ENCODE results near the gene CAPN15. TPM values are rescaled to one million over a fixed set of nuclear protein-coding genes. Genes with fewer than 3 reads are reported as not detected.
"Not testable (repeated sequence)": the region's sequence is repeated elsewhere in the genome, so short reads cannot be mapped to it uniquely, and the experiment has no call there.

CAPN15 gene
- 18.9 and 31.5 TPM in 2 replicates for total RNA-seq

DNA sequence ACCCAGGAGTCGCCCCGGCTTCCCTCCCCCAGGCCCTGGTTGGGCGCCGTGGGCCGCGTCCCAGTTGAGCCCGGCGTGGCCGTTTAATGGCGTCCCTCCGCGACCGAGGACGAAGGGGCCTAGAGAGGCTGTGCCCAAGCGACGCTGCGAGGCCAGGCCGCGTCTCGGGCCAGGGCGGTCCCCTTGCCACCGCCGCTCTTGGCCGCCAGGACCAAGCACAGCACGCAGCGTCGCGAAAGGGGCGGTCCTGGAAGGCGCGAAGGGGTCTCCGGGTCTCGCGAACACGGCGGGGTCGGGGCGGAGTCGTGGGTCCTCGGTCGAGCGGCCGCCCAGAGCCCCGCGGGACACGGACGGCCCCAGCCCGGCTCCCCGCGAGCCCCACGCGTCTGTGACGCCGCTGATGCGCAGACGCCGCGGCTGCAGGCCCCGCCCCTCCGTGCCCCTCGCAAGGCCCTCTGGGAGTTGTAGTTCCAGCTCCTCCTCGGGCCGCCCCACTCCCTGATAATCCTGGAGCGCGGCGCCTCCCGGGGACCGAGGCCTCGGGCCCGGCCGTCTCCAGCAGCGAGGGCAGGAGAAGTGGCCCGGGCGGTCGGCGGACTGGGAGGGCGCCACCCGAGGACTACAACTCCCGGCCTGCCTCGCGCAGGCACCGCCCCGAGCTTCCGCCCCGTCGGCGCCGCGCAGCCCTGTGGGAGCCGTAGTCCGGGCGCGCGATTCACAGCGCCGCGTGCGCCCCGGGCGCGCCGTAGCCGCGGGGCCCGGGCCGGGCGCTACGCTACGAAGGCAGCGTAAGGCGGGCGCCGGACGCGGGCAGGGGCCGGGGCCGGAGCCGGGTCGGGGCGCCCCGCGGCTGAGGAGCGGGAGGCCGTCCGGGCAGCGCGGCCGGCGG lies at the start of gene CAPN15:
CAPN15 (plus strand) TSS at position 698 of the 889 bp plus-strand sequence. CDS start 19,127 bp downstream, outside the sequence.
- peak; percentile 61 to 91 for DNase-seq (ENCODE audit: low read depth in 2 of 2)

DNA sequence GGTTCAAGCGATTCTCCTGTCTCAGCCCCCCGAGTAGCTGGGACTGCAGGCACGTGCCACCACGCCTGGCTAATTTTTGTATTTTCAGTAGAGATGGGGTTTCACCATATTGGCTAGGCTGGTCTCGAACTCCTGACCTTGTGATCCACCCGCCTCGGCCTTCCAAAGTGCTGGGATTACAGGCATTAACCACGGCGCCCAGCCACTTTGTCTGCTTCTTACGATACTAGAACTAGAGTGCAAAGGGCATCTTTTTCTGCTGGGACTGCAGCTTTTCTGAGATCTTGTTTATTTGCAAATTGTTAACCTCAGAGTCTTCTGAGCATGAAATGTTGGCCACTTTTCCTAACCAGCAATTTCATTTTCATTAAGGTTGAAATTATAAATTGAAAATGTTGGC lies 49.2 kb upstream of the CAPN15 start:
- not testable (repeated sequence) for DNase-seq (ENCODE audit: low read depth in 2 of 2)

DNA sequence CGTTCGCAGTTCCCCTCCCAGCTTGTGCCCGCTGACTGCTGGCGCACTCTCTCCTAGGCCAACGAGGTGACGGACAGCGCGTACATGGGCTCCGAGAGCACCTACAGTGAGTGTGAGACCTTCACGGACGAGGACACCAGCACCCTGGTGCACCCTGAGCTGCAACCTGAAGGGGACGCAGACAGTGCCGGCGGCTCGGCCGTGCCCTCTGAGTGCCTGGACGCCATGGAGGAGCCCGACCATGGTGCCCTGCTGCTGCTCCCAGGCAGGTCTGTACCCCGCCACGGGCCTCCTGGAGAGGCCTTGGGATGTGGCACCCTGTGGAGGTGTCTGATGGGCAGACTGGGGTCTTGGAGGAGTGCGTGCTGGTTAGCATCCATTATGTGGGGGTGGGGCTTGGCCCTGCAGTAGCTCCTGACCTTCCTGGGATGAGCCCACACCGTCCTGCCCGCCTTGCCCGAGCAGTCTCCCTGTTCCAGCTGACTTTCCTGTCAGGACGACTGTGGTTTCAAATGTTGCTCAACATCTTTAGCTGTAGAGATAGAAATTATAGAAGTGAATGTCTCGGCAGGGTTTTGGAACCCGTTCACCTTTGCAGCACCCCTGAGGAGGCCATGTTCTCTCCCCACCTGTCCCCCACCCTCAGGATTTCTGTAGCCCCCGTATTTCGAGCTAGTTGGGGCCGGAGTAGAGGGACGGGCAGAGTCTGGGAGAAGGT lies 44.9 kb upstream of the CAPN15 start:
- DNase-seq (ENCODE audit: low read depth in 2 of 2) = no peak

DNA sequence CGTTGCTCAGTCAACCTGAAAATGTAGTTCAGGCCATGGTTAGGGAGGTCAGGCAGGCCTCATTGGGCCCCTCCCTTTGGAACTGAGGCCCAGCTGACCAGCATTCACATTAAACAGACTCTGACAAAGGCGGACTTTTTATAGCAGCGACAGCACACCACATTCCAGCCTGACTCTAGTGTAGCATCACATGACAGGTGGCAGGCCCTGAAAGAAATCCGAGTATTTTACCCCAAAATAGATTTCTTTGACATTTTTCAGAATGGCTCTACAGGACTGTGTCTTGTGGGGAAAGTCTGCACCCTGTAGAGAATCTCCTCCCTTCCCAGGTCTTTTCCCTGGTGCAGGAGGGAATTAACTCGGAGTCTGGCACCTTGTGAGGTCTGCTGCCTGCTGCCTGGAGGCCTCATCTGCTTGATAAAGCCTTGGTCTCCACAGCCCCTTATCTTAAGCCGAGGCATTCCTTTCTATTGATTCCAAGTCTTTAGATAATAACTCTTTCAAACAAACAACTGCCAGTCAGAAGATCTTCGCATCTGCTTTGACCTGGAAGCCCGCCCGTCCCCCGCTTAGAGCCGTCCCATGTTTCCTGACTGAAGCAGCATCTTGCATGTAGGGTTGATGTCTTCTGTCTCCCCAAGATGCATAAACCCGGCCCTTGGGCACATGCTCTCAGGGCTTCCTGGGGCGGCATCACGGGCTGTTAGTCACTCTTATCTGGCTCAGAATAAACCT lies 44.0 kb upstream of the CAPN15 start:
- no peak for DNase-seq (ENCODE audit: low read depth in 2 of 2)

DNA sequence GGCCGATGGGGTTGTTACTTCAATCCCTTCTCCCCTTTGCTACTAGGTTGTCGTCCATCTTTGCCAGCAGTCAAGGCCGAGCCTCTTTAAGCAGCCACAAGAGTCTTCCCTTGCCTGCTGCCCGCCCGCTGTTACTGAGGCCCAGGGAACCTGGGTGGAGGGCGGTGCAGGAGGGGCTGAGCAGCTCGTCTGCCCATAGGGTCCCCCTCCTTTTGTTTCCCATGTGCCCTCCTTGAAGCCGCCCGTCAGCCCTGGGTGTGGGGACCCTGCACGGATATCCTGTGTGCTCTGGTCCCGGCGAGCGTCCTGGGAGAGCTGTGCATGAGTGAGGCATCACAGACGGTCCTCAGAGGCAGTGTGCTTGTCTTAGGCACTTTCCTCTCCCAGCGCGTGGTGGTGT lies 37.9 kb upstream of the CAPN15 start:
- DNase-seq (ENCODE audit: low read depth in 2 of 2) = no peak

DNA sequence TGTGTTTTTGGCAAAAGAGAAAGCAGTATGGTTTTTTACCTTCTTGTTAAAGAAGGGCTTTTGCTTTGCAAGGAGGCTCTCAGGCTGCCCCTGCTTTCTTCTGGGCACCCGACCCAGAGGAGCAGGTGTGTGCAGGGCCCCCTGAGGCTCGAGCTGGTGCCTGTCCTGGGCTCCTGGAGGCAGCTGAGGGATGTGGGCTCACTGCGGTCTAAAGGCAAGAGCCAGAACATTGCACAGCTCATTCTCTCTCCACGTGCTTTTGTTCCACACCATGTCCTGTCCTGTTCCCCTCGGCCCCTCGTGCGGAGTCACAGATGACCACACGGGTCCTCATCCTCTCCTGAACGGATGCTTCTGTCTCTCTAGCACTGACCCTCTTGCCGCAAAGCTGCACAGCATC lies 36.7 kb upstream of the CAPN15 start:
- DNase-seq (ENCODE audit: low read depth in 2 of 2) = no peak

DNA sequence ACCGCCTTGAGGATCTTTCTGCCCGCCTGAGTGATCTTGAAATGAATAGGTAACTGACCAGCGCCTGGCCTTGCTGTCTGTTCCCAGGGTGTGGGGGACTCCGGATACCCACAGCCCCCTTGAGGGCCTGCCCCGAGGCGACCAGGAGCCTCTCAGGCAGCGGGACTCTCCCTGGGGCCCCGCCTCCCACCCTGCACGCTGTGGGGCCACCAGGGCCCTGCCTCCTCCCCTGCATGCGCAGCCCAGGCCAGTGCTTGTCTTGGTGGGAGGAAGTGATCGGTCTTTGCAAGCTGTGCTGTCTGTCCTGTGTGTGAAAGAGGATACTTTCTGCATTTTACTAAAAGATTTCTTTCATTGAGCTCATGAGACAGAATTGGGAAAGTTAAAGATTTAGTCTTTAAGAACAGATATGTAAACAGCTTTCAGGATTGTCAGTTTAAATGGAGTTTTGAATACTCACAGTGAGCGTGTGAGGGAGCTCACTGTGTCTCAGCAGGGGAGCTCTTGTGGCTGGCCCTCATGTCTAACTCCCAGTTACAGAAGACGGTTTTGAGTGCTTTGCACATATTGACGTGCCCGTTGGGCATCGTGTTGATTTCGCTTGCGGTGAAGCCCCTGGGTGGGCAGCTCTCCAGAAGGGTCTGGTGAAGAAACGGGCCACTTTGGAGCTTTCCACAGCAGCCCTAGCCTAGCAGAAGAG lies 36.1 kb upstream of the CAPN15 start:
- no peak for DNase-seq (ENCODE audit: low read depth in 2 of 2)

DNA sequence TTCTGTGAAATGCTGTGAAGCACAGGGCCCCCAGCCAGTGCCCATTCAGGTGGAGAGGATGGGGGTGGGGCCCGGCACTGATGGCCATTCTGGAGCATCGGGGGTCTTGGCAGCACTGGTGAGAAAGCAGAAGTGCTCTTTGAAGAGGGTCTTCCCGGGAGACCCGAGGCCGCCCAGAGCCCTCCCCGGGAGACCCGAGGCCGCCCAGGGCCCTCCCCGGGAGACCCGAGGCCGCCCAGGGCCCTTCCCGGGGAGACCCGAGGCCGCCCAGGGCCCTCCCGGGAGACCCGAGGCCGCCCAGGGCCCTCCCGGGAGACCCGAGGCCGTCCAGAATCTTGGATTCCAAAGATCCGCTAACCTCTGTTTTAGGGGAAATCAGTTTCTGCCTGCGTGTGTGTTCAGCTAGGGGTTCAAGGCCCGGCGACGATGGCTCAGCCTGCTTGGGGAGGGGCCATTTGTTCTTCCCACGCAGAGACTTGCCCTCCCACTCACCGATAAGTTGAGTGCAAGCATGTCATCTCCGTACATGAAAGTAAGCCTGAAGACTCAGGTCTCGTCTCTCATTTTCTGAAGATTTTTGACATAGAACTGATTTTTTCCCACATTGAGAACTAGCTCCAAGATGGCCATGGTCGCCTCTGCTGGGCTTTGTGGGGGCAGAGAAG lies 35.2 kb upstream of the CAPN15 start:
- no peak for DNase-seq (ENCODE audit: low read depth in 2 of 2)

DNA sequence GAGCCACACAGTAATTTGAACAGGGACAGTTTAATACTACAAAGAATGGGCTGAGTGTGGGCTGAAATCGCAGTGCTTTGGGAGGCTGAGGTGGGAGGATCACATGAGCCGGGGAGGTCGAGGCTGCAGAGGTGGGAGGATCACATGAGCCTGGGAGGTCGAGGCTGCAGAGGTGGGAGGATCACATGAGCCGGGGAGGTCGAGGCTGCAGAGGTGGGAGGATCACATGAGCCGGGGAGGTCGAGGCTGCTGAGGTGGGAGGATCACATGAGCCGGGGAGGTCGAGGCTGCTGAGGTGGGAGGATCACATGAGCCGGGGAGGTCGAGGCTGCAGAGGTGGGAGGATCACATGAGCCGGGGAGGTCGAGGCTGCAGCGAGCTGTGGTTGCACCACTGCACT lies 32.8 kb upstream of the CAPN15 start:
- DNase-seq (ENCODE audit: low read depth in 2 of 2) = not testable (repeated sequence)

DNA sequence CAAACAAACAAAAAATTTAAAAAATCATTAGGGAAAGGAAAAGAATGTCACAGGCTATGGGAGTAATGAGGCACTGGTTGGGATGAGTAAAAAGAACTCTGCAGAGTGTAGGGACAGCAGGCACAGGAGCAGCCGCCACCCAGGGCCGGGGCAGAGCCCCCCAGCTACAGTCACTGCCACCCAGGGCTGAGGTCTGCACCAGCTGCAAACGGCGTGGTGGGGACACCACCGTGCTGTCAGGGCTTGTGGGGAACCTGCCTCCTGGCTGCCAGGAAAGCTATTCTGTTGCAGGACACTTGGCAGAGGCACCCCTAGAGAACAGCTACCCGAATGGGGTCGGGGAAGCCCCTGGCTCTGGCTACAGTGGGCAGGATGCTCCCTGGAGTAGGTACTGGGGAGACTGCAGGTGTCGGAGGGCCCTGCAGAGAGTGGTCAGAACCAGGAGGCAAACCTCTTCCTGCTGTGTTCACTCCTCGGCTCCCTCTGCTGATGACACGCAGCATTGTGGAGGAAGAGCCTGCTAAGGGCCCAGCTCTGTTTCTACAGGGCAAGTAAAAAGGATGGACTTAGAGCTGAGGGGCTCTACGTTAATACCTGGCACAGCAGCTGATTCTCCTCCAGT lies 32.3 kb upstream of the CAPN15 start:
- peak; percentile 20 to 44 for DNase-seq (ENCODE audit: low read depth in 2 of 2)

DNA sequence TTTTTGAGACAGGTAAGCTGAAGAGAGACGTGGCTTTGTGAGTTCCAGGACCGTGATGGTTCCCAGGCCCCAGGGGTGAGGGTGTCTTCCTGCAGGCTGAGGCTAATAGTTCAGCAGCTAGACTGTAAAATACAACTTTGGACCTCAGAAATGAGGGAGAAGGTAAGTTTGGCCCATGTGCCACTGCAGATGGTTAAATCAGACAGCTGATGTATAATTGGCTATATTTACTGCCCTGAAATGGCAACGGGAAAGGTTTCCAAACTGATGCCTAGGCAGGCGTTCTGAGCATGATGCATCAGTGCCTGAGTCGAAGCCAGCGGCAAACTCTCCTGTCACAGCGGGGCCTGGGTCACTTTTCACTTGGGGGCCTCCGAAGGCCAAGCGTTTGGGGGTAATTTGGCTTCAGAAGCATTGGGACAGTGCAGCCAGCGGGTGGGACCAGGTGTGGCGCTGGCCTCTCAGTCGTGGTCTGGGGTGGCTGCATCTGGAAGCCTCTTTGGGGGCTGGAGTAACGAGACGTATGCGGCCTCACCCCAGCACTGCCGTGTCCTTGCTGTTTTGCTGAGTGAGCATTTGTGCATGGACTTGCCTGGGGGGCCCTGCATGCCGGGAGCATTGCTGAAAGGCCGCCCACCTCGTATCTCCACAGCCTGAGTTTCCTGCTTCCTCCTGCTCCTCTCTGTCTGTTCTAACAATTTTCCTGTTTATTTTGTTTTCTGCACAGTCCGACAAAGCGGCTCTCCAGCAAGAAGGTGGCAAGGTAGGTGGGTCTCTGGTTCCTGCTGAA lies 31.2 kb upstream of the CAPN15 start:
- peak; percentile 34 to 50 for DNase-seq (ENCODE audit: low read depth in 2 of 2)

DNA sequence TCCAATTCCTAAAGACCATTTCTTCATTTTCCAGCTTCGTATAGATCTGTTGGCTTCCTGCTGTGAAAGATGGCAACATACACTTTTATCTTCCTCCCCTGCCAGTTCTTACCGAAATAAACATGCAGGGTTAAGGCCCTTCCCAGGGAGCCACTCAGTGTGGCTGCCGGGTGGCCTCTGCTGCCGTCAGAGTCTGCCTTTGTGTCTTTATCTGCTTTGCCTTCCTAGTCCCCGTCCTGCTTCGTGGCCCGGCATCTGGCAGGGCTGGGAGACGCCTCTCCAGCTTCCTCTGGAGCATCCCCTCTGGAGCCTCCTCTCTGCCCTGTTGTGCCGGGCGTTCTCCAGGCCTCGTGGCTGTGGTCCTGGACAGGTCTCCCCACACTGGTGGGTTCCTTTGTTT lies 30.3 kb upstream of the CAPN15 start:
- DNase-seq (ENCODE audit: low read depth in 2 of 2) = no peak

DNA sequence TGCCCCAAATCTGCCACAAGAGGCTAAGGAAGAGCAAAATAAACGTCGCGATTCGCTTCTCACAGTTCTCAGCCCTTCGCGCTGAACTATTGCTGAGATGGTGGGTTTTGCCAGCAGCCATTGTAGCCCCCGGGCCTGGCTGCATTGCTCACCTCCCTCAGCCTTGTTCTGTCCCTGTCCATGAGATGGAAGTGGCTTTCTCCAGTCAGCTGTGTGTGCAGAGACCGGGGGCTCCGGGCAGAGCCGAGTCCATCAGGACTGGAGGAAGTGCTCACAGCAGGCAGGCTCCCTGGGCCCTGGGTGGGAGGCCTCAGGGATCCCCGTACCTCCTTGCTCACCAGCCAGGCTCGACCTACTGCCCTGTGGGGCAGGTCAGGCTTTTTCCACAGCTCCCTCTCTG lies 27.6 kb upstream of the CAPN15 start:
- DNase-seq (ENCODE audit: low read depth in 2 of 2) = no peak

DNA sequence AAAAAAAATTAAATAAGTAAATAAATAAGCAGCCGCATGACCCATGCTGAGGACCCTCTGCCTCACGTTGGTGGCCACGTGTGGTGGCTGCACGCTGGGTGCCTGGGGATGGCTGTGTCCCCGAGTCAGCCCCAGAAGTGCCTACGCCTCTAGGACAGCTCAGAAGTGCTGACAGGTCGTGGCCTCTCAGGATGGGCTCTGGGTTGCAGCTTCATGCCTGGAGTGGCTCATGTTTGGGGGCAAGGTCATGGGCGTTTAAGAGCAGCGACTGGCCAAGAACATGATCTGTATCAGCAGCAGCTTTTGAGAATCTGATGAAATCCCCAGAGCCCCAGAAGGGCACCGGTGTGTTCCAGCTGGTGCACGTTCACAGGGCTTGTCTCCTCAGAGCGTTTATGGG lies 26.8 kb upstream of the CAPN15 start:
- DNase-seq (ENCODE audit: low read depth in 2 of 2) = no peak

DNA sequence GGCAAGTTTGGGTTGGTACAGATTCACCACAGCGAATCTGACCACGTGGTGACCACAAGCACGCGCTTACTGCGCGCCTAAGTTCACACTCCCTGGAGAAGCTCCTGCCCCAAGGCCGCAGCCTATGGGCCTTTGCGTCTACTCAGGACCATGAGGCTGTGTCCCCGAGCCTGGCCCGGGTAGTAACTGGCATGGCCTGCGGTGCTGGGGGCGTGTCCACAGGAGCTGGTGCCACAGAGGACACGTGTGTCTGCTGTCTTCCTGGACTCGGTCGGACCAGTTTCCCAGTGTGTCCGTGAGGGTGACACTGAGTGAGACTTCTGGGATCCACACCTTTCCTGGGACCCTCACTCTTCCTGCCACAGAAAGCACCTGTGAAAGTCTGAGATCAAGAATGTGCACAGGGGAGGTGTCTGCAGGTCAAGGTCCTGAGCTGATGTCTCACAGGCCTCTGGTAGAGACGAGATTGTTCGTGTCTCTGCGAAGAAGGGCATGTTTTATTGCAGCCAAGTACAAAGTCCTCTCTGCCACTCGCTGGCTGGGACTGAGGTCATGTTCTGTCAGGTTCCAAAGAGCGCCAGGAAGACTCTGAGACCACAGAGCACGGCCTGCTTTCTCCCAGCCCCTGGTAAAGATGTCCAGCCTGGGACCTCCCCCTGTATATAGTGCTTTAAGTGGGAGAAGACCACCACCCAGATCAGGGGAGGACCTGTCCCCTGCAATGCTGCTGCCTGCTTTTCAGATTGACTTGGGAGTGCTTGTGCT lies 25.2 kb upstream of the CAPN15 start:
- DNase-seq (ENCODE audit: low read depth in 2 of 2) = no peak

DNA sequence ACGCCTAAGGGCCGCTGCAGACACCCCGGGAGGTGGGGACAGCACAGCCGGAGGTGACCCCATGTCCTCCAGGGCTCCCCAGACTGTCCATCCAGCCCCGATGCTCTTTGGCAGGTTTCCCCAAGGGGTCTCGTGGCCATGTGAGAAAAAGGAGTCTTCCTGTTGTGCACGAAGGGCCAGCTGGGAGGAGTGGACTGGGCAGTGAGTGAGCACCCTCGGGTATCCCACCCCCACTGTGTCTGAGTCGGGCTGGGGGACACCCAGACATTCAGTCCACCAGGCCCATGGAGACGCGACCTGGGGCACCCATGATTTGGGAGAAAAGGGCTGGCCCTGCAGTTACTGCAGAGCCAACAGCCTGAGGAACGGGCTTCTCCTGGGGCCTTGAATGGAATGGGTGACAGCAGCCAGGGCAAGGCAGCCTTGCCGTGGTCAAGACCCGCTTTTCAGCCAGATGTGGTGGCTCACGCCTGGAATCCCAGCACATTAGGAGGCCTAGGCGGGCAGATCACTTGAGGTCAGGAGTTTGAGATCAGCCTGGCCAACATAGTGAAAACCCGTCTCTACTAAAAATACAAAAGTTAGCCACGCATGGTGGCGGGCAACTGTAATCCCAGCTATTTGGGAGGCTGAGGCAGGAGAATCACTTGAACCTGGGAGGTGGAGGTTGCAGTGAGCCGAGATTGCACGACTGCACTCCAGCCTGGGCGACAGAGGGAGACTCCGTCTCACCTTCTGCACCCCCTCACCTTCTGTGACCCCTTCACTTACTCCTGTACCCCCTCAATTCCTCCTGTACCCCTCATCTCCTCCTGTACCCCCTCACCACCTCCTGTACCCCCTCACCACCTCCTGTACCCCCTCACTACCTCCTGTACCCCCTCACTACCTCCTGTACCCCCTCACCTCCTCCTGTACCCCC lies 24.1 kb upstream of the CAPN15 start:
- no peak for DNase-seq (ENCODE audit: low read depth in 2 of 2)

DNA sequence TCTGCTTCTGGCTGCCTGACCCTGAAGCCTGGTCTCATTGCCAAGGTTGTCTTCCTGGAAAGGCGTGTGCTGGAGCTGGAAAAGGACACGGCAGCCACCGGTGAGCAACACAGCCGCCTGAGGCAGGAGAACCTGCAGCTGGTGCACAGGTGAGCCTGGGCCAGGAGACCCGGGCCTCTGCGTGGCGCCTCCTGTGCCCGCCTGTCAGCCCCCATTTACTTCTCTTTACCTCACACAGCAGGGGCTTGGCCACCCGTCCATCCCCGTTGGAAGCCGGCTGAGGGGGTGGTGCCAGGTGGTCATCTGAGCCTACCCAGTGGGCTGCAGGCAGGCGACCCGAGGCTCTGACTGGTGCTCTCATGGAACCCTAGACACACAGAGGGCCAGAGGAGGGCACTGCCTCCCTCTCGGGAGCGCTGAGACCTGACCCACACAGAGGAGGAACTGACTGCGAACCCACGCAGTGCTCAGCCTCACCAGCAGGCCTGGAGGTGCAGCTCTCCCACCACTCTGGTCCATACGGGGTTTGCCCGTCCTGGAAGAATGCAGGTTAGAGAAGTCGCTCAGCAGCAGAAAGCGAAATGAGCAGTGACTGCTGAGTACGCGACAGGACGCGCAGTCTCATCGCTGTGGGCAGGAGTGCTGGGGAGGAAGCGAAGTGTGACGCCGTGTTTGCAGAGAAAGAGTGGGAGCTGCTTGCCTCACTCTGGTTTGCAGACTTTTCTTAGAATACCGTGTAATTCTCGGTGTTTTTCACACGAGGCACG lies 21.9 kb upstream of the CAPN15 start:
- no peak for DNase-seq (ENCODE audit: low read depth in 2 of 2)

Data from dermis microvascular lymphatic vessel endothelial cell (primary cell).